Activated CD4-positive, CD25-positive, alpha-beta regulatory T cell (primary cell): ENCODE results near the gene DYNC2LI1.
"Not testable (repeated sequence)": the region's sequence is repeated elsewhere in the genome, so short reads cannot be mapped to it uniquely, and the experiment has no call there.

Experiments
- DNase-seq, 4 experiments: peaks; one replicate each; lab custom pipeline; 2025; lab: John Stamatoyannopoulos, UW

Gene DYNC2LI1

DNA sequence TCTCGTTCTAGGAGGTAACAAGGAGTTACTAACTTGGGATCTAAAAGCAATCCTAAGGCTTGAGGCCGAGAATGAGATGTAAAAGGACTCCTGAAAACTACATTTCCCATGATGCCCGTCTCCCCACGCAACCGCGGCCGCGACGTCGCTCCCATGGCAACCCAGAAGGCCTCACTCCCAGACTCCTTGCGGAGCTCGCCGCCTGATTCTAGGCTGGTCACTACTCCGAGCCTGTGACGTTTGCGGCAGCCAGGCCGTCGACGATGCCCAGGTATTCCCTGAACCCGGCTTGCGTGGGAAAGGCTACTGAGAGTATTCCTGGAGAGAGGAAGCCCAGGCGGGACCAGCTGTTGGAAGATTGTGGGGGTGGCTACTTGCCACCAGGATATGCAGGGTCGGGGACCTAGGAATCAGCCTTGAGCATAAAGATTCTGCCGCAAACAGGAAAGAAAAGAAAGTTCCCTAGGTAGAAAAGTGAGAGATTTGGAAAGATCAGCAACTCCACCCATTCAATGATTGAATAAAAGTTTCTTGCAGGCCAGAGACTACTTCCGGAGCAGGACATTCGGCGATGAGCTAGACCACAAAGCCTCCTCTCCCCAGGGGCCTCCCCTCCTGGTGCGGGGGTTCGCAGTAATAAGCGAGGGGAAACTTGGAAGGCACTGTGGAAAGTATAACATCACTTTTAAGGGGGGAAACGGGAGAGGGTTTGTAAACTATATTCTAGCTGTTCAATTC is at the start of gene DYNC2LI1:
Gene DYNC2LI1 (plus strand): TSS at position 164 of the 738 bp plus-strand sequence. CDS start 100 bp downstream, at position 264.
- DNase-seq: peak; percentile 47 to 63 (median 54)

DNA sequence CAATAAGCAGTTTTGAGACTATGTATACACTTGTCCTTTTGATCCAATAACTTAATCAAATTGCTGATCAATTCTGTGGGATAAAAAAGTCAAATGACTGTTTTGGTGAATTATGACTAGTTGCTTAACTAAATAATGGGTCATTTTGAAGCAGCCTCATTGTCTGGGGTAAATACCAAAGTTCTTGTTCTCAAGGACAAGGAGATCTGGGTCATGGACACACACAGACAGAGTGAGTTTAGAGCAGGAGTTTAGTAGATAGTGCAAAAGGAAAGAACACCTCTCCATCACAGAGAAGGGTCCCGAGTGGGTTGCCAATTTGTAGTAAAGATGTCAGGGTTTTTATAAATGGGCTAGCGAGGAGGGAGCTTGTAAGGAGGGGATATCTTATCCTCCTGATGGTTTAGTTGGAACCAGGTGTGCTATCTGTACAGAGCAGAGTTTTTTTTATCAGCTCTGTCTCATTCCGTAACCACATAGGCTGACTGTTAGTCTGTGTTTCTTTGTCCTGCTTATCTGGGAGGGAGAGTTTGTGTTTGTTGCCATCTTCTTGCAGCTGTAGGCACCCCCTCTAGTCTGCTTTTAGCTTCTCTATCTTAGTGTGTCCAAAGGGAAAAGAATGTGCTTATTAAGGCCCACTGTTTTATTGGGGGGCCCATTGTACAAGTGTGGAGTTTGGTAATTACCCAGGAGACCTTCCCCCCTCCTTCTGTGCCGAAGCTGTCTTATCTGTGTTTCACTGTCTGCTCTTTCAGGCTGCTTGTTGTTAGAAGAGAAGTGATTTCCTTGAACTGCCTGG is 48.9 kb upstream of the DYNC2LI1 start:
- no peak for DNase-seq

DNA sequence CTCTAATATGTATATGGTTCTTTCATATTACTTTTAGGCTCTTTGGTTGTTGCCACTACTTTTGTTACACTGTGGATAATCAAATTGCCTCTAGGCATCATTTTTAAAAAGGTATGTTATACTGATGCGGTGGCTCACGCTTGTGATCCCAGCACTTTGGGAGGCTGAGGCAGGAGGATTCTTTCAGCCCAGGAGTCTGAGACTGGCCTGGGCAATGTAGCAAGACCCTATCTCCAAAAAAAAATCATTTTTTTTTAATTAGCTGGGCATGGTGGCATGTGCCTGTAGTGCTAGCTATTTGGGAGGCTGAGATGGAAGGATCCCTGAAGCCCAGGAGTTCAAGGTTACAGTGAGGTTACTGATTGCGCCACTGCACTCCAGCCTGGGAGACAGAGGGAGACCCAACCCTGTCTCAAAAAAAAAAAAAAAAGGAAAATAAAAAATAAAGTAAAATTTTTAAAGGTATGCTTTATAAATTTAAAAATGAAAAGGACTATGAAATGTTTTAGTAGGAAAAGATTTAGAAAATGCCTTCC is 48.1 kb upstream of the DYNC2LI1 start:
- DNase-seq: no peak

DNA sequence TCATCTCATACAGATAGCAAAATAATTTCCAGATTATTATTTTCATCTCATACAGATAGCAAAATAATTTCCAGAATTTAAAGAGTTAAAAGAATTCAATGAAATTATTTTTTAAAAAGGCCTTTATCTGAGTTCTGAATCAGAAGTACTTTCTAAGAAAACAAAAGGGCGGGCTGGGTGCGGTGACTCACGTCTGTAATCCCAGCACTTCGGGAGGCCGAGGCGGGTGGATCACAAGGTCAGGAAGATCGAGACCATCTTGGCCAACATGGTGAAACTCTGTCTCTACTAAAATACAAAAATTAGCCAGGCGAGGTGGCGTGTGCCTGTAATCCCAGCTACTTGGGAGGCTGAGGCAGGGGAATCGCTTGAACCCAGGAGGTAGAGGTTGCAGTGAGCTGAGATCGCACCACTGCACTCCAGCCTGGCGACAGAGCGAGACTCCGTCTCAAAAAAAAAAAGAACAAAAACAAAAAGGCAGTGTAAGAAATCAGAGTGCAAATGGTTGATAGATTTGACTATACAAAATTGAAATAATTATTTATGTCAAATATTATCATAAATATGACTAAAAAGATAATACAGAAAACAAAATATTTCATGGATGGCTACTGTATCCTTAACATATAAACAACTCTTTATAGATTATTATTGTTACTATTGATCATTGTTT is 46.7 kb upstream of the DYNC2LI1 start:
- DNase-seq: not testable (repeated sequence)

DNA sequence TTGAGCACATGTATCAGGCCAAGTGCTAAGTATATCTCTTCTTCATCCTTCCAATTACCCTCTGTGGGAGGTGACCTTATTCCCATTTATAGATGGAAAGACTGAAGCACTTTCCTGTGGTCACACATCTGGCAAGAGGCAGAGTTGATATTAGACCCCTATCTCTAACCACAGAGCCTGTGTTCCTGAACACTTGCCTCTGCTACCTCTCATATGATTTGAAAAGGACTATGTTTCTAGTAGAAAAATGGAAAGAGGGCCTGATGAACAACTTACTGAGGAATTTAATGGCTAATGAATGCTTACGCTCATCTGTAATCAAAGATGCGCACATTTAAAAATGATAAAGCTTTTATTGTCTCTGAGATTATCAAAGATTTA is 46.2 kb upstream of the DYNC2LI1 start:
- DNase-seq: no peak

DNA sequence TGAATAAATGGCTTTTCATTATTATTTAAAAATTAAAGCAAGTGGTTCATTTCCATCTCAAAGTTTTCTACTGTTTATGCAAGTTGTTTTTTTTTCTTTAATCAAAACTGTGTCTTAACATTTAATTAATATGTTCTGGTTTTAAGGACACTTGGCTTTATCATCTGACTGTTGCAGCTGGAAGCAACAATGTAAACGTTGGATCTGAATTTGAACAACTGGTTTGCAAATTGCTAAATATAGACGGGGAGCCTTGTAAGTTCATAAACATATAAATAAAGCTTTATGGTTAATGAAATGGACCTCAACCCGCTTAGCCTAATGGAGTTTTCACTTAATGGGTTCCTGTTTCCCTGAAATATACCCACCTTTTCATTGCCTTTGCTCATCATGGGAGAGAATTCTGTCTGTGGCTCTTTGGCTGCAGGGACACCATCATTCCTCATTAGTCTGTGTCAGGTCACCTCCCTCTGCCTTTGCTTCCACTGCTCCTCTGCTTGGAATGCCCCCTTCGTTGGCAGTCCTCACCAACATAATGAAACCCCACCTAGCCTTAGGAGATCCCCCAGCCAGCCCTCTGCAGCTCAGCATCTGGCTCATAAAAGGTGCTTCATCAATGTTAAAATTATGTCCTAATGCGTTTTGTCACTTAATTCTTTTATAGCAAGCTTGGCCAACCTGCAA is 44.2 kb upstream of the DYNC2LI1 start:
- no peak for DNase-seq

DNA sequence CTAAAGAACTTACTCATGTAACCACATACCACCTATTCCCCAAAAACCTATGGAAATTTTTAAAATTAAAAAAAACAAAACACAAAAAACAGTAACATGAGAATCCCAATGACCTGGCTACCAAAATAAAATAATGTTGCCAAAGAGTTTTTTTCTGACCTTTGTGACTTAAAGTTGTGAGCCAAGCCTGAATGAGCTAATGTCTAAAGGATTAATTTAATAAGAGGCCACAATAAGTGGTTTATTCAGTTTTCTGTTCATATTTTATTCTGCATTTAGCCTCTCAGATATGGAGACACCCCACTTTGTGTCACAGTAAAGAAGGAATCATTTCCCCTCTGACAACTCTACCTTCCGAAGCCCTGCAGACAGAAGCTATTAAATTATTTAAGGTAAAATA is 42.6 kb upstream of the DYNC2LI1 start:
- no peak for DNase-seq

DNA sequence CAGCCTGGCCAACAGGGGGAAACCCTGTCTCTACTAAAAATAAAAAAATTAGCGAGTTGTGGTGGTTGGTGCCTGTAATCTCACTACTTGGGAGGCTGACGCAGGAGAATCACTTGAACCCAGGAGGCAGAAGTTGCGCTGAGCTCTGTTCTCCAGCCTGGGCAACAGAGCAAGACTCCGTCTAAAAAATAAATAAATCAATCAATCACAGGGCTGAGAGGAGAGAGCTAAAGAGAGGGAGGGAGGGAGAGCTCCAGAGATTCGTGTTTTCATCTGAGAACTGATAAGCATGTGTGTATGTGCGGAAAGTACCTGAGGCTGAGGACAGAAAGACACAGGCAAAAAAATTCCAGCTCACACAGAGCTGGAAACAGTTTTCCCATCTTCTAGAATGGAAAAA is 37.2 kb upstream of the DYNC2LI1 start:
- DNase-seq: no peak

DNA sequence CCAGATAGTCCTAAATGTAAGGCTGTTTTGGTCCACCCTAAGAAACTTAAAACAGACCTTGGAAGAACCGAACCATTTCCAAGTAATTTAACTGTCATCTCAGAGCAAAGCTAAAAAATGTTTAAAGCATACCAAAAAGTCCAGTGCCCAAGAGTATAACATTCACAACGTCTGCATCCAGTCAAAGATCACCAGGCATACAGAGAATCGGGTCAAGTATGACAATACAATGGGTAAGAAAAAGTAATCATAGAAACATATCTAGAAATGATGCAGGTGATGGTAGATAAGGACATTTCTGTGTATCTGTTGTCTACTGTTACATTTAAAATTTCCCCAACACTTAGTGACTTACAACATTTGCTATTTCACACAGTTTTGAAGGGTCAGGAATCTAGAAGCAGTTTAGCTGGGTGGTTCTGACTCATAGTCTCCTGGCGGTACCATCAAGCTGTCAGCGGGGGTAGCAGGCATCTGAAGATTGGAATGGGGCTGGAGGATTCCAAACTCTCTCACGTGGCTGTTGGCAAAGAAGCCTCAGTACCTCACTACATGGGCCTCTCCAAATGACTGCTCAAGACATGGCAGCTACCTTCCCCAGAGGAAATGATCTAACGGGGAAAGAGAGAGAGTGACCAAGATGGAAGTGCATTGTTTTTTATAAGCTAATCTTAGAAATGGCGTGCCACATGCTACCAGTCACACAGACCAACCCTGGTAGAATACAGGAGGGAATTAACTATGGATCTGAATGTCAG is 36.6 kb upstream of the DYNC2LI1 start:
- DNase-seq: no peak

DNA sequence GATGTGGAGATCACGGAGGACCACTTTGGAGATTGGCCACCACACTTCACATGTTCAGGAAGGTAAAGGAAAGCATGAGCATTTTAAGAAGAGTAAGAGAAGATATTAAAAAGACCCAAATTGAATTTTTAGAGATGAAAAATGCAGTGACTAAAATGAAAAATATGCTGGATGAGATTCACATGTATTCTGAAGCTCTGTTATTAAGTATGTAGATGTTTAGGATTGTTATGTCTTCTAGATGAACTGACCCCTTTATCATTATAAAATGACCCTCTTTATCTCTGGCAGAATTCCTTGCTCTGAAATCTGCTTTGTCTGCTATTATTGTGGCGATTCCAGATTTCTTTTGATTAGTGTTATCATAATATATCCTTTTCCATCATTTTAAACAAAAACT is 36.0 kb upstream of the DYNC2LI1 start:
- DNase-seq: no peak

DNA sequence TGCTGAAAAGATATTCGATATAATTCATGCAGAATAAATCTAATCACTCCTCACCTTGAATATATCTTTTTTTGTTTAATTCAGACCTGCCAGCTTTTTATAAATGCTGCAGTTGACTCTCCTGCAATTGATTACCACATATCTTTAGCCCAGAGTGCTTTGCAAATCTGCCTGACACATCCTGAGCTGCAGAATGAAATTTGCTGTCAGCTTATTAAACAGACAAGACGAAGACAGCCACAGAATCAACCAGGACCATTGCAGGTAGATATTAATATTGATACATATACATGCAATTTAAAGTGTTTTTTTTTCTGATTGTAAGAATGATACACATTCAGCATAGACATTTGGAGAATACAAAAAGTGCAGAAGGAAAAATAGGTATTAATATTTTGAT is 35.6 kb upstream of the DYNC2LI1 start:
- DNase-seq: no peak

DNA sequence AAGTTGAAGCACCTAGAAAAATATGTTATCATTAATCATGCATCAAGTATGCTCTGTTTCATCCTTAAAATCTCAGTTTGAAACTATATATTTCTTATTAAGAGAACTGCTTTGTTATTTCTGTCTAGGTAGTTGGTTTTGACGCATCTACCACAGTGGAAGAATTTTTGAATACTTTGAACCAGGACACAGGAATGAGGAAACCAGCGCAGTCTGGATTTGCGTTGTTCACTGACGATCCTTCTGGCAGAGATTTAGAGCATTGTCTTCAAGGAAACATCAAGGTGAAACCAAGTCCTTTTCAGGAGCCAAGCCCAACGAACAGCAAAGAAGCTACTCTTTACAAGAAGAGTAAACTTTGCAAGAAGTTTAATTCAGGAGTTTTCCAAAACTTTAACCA is 30.1 kb upstream of the DYNC2LI1 start:
- no peak for DNase-seq

DNA sequence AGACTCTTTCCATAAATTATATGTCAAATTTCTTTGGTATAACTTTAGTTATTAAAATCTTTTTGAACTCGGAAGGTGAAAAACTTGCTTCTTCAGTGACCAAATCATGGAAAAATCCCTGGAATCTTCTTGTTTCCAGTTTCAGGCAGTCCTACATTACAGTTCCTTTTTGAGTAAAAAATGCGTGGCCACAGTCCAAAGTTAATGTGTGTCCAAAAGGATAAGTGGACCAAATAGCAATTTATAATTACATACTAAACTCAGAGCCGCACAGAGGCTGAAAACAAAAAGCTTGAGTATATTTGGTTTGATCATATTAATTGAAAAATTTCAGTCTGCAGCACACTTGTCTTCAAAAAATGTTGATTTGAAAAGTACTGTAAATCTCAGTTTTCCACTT is 28.4 kb upstream of the DYNC2LI1 start:
- DNase-seq: no peak

DNA sequence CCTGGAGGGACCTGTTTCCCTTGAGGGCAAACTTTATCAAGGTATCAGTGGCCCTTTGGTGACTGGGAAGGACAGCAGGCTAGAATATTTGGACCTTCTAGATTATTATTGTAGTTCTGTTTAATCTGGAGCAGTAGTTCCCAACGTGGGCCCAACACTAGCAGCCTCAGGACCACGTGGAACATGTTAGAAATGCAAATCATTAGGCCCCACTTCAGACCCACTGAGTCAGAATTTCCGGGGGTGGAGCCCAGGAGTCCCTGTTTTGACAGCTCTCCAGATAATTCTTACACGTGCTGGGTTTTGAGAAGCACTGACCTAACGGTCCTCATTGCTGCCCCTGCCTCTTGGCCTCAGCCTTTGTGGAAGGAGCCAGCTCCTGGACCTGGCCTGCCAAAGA is 25.5 kb upstream of the DYNC2LI1 start:
- DNase-seq: no peak

DNA sequence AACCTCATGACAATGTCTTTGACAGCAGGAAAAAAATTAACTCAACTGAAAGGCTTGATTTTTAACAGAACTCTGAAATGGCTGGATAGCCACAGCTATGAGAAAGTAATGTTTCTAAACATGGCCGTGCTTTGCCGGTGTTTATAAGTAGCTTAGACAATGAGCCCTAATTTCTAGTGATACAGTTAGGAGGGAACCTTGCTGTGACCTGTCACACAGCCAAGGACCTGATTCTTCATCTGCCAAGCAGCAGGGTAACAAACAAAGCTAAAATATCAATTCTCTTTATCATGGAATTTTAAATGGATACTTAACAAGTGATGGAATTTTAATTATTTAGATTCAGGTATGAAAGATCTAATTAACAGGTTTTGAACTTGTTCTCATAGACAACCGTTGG is 24.3 kb upstream of the DYNC2LI1 start:
- DNase-seq: no peak

DNA sequence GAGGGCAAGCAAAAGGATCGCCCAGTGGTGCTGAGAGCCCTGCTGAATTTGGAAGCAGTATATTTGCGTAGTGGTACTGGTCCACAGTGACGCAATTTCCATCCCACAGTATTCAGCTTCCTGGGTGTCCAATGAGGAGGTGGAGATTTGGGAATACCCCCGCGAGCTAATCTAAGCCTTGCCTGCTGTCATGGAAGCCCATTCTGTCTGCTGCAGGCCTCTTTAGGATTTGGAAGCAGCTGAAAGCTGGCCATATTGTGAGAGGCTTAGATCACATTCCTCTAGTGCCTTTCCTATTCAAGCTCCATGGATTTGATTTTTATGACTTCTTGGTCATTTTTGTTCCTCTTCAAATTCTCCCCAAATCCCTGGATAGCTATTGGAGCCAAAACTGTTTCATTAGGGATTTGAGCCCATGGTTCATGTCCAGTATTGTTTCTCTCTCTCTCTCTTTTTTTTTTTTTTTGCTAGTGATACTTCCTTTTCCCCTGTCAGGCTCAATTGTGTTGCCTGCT is 22.3 kb upstream of the DYNC2LI1 start:
- no peak for DNase-seq

DNA sequence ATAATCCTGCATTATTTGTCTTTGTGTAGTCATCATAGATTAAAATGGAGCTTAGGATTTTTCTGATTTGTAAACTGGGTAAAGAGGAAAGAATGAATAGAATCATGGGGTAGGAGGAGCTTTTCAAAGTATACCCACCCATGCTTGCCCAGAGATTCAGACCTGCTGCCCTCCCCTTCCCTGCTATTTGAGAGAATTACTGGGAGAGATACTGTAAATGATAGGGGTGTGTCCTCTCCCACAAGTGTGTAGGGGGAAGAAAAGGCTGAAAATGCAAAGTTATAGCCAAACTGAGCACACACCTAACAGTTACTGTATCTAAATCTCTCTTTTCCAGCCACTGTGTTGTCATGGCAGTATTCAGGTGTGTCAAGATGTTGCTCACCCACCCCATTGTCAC is 21.5 kb upstream of the DYNC2LI1 start:
- no peak for DNase-seq

DNA sequence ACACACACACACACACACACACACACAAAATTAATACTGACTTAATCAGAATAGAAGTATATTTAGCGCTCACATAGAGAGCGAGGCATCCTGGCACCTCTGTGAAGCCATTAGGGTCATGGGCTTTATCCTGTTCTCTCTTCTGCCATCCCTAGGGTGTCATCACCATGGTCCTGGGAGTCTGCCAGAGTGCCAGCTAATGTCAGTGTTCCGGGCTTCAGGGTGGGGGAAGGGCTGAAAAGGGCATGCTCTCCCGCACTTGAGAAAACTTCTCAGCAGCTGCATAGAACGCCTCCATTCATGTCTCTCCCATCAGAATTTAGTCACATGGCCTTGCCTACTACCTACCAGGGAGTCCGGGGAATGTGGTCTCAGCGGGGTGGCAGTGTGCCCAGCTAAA is 19.7 kb upstream of the DYNC2LI1 start:
- DNase-seq: no peak

DNA sequence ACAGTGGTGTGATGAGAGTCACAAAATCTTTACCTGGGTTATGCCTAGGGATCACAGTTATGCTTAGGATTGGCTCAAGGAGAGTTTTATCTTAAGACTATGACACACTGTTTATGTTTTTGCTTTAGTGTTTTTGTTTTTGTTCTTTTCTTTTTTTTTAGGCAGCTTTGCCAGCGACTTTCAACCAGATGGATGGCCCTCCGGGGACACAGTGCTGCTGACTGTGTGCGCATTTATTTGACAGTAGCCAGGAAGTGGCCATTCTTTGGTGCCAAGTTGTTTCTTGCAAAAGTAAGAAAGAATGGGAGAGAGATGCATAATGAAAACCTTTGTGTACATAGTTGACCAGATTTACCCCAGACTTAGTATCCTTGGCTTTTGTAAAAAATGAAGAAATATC is 15.1 kb upstream of the DYNC2LI1 start:
- no peak for DNase-seq

DNA sequence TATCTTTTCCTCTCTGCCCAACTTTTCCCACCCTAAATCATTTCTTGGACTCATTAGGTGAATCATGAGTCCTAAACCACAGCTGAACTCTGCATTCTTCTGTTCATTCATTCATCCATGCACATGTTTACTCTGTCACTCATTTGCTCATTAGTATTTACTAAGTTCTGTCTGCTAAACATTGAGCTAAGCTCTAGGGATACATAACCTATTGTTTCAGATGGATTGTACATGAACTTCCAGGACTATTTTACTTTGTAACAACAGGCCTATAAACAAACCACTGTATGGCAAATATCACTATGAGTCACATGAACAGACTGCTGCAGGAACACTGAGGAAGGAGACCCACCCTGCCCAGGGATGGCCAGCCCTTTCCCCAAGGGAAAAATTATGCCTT is 14.6 kb upstream of the DYNC2LI1 start:
- no peak for DNase-seq

DNA sequence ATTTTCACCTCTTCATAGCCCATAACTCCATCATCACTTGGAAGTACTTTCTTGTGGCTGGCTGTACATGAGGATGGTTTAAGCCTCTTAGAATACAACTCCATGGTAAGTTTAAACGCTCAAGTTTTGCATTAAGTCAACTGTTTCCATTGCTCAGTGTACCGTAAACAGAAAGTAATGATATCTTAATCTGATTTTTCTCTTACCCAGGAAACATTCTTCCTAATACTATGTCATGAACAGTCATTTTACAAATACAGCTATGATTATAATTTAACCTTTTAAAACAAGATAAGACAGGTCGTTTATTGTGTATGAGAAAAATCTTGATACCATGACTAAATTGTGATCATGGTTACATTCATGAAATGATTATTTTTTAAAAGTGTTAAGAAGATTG is 11.6 kb upstream of the DYNC2LI1 start:
- DNase-seq: no peak
